ENCODE measurements around the gene BOLA1.

Gene BOLA1

GRCh38 chr1:149940427-149940826, 41.1 kb downstream of the BOLA1 start:
- TF ChIP-seq CTCF (IDR thresholded peaks at IDR 0.05; ENCODE audit: control extremely low read depth, extremely low read depth, low read depth, missing control alignments) = no peak
- ChIA-PET CTCF (interaction anchor here (1.2 kb wide), 1 partner anchor 22 kb away, joined by 3 read pairs; no protein-coding TSS in a partner anchor), POLR2A (interaction anchor here (2.4 kb wide), 1 partner anchor 52 kb away, joined by 6 read pairs; a partner anchor contains a TSS)
- no peak for DNase-seq (ENCODE audit: extremely low spot score)

GRCh38 chr1:149942207-149942606, 42.8 kb downstream of the BOLA1 start:
- CTCF ChIA-PET = no interaction called here
- POLR2A ChIA-PET = no interaction called here
- no peak for TF ChIP-seq CTCF (IDR thresholded peaks at IDR 0.05; ENCODE audit: control extremely low read depth, extremely low read depth, low read depth, missing control alignments)
- no peak for DNase-seq (ENCODE audit: extremely low spot score)

GRCh38 chr1:149942885-149943284, 43.5 kb downstream of the BOLA1 start:
- ChIA-PET POLR2A (no interaction called here), CTCF (no interaction called here)
- no peak for TF ChIP-seq CTCF (IDR thresholded peaks at IDR 0.05; ENCODE audit: control extremely low read depth, extremely low read depth, low read depth, missing control alignments)

DNA sequence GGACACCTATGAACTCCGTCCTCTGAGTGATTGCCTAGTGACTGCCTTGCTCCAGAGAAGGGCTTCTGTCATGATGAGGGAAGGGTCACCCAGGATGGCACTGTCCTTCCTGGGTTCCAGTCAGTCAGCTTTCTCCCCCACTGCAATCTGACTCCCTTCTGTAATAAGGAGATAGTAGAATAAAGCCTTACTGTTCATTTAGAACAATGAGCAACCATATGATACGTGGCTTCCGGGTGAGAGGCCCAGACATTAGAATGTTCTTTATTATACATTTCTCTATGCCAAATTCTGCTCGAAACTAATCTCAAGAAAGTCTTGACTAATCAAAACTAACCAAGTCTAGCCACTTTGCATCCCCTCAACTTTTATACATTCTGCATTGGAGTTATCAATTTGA, 45.8 kb downstream of the BOLA1 start:
- ChIA-PET CTCF (interaction anchor here (4.7 kb wide), 1 partner anchor 16 kb away, joined by 21 read pairs; no protein-coding TSS in a partner anchor), POLR2A (no interaction called here)
- no peak for TF ChIP-seq CTCF (IDR thresholded peaks at IDR 0.05; ENCODE audit: control extremely low read depth, extremely low read depth, low read depth, missing control alignments)
- DNase-seq (ENCODE audit: extremely low spot score) = no peak

More at GRCh38 chr1:149942885-149943284, 43.5 kb downstream of the BOLA1 start:
- no peak for DNase-seq (ENCODE audit: extremely low spot score)

GRCh38 chr1:149949911-149950310, 50.5 kb downstream of the BOLA1 start:
- CTCF ChIA-PET = no interaction called here
- POLR2A ChIA-PET = no interaction called here

More at GRCh38 chr1:149949911-149950310, 50.5 kb downstream of the BOLA1 start:
- no peak for TF ChIP-seq CTCF (IDR thresholded peaks at IDR 0.05; ENCODE audit: control extremely low read depth, extremely low read depth, low read depth, missing control alignments)
- DNase-seq (ENCODE audit: extremely low spot score) = no peak

All from GM10248 (cell line).